ENCODE measurements around the gene CPEB2. TPM values are rescaled to one million over a fixed set of nuclear protein-coding genes. Genes with fewer than 3 reads are reported as not detected.

Gene CPEB2
- total and polyA plus RNA-seq, 2 of the 8 experiments (the other 6 are each of a cell fraction or from before 2014, with no cell fraction given): 0.39 to 1.9 TPM

- no peak for DNase-seq (ENCODE audit: low read depth in 1 of 2, low spot score in 2 of 2)
- Histone ChIP-seq H2BK5ac (ENCODE audit: low read depth, low read length) (no peak overlapping the region), H2BK15ac (ENCODE audit: low read length) (no peak overlapping the region), H3K23me2 (ENCODE audit: low read depth, low read length) (no peaks in the 10 kb centered on the region), H3K36me3 (ENCODE audit: control insufficient read depth in 2 of 4, insufficient read depth in 4 of 4, low read length in 3 of 4) (no peaks in the 10 kb centered on the region), H3K9ac (replicated peaks in 1 of 4; ENCODE audit: extremely low read depth in 1 of 4, low read depth in 3 of 4, low read length in 3 of 4) (no peak overlapping the region), H3K4ac (replicated peaks; ENCODE audit: insufficient read length, low read depth, low read length) (no peak overlapping the region), H4K20me1 (replicated peaks in 1 of 2; ENCODE audit: control insufficient read depth in 1 of 2, insufficient read depth in 2 of 2, low read length in 2 of 2) (no peaks in the 10 kb centered on the region), H3K4me1 (replicated peaks in 1 of 4; ENCODE audit: control insufficient read depth in 3 of 4, insufficient read depth in 4 of 4, low read length in 3 of 4) (peaks cover 0 to 4% (median 1%) of the 10 kb centered on the region in 4 experiments; a peak in 2 of 7 replicates), H3K18ac (ENCODE audit: extremely low read depth, low read length) (no peak overlapping the region), H3K23ac (ENCODE audit: insufficient read length) (no peak overlapping the region), H3K27ac (ENCODE audit: low read depth, low read length) (no peak overlapping the region), H2BK12ac (ENCODE audit: low read depth, low read length) (no peak overlapping the region), H3K79me2 (ENCODE audit: control insufficient read depth in 1 of 2, insufficient read depth in 2 of 2, low read length in 2 of 2) (no peaks in the 10 kb centered on the region), H2BK20ac (ENCODE audit: low read length) (no peak overlapping the region), H3K79me1 (ENCODE audit: low read depth, low read length) (no peaks in the 10 kb centered on the region), H3K4me2 (ENCODE audit: insufficient read depth in 1 of 2, low read depth in 2 of 2, low read length in 2 of 2) (no peak overlapping the region), H2BK120ac (replicated peaks; ENCODE audit: low read depth, low read length) (no peak overlapping the region), H3K4me3 (ENCODE audit: extremely low read depth in 1 of 4, insufficient read depth in 2 of 4, low read depth in 3 of 4, low read length in 4 of 4) (no peak overlapping the region), H4K91ac (replicated peaks; ENCODE audit: insufficient read length, low read length) (no peak overlapping the region), H4K5ac (ENCODE audit: insufficient read length, low read depth, low read length) (no peak overlapping the region), H2AK5ac (ENCODE audit: low read depth, low read length) (no peak overlapping the region), H4K8ac (ENCODE audit: extremely low read depth, insufficient read depth, low read length) (no peak overlapping the region), H3K56ac (replicated peaks; ENCODE audit: insufficient read length, low read depth, low read length) (no peak overlapping the region), H2AFZ (ENCODE audit: low read length) (no peak overlapping the region), H3K9me3 (ENCODE audit: insufficient read depth in 2 of 2, low read depth in 1 of 2, low read length in 1 of 2) (no peaks in the 10 kb centered on the region), H3K27me3 (replicated peaks in 1 of 4; ENCODE audit: control insufficient read depth in 3 of 4, extremely low read depth in 1 of 4, insufficient read depth in 3 of 4, low read length in 3 of 4) (no peaks in the 10 kb centered on the region), H3K14ac (ENCODE audit: insufficient read length) (no peak overlapping the region)
- CTCF ChIA-PET (ENCODE audit: partially characterized antibody): interaction anchor here (0.6 to 2.3 kb wide), 3 partner anchors 14 to 252 kb away, joined by 3 to 6 read pairs (median 3); no protein-coding TSS in a partner anchor
- POLR2A ChIA-PET (ENCODE audit: partially characterized antibody): no interaction called here
- no peak for FAIRE-seq
- 93% methylated on average over 1 of the region's 1 CpG; no CpG with 5 or more reads in 1 of the 2 experiments for WGBS, 2 experiments (ENCODE audit: extremely low coverage in 1 of 2, insufficient coverage in 1 of 2, insufficient read length in 1 of 2, insufficient replicate concordance in 2 of 2, low coverage in 1 of 2, low lambda C conversion rate in 2 of 2, missing lambda C conversion rate in 1 of 2)
- TF ChIP-seq SP4 (IDR thresholded peaks at IDR 0.05; ENCODE audit: low read length) (no peak), GABPA (IDR thresholded peaks at IDR 0.05; ENCODE audit: borderline replicate concordance, insufficient read depth, low read length) (no peak), KDM4A (IDR thresholded peaks at IDR 0.05; ENCODE audit: low read depth, low read length, severe bottlenecking) (no peak), FOSL1 (IDR thresholded peaks at IDR 0.05; ENCODE audit: insufficient read depth, low read depth, low read length) (no peak), TEAD4 (IDR thresholded peaks at IDR 0.05; ENCODE audit: low read depth, low read length) (no peak), NRF1 (IDR thresholded peaks at IDR 0.05; ENCODE audit: low read depth, low read length) (no peak), YY1 (IDR thresholded peaks at IDR 0.05; ENCODE audit: low read depth, low read length) (no peak), RXRA (IDR thresholded peaks at IDR 0.05; ENCODE audit: insufficient read depth, low read depth, low read length) (no peak), CHD2 (IDR thresholded peaks at IDR 0.05; ENCODE audit: low read length) (no peak)
- TF ChIP-seq, protein P1, sequence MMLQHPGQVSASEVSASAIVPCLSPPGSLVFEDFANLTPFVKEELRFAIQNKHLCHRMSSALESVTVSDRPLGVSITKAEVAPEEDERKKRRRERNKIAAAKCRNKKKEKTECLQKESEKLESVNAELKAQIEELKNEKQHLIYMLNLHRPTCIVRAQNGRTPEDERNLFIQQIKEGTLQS (IDR thresholded peaks at IDR 0.05; ENCODE audit: insufficient read depth, low read depth, low read length): no peak
These were observed 16.4 kb upstream of the CPEB2 start for GRCh38 chr4:14985843-14986242.

All from H1 (cell line).